Inflammatory macrophage (primary cell): ENCODE measurements around the gene LILRB1.
"Not testable (repeated sequence)": the region's sequence is repeated elsewhere in the genome, so short reads cannot be mapped to it uniquely, and the experiment has no call there.

Experiments used
- DNase-seq, 2 donors: peaks; one replicate each; pipeline ENCODE4 v3.0.0-alpha.2; 2020 to 2022
- total RNA-seq, 18 experiments: gene quantifications; one replicate each; lab custom pipeline; 2026; ENCODE audit warnings: mixed read lengths in 6 of 18, inconsistent platforms in 2 of 18; lab: John Stamatoyannopoulos, UW

The LILRB1 gene
- 16.1 to 134 (median 40.8) reads per million in 18 experiments for total RNA-seq

DNA sequence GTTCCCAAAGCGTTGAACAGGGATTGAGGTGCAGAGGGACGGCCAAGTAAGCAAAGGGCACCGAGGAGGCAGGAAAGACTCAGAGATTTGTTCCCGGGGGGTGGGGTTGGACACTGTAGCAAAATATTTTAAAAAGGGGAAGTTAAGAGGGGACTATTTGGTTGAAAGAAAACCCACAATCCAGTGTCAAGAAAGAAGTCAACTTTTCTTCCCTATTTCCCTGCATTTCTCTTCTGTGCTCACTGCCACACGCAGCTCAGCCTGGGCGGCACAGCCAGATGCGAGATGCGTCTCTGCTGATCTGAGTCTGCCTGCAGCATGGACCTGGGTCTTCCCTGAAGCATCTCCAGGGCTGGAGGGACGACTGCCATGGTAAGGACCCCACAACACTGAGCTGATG lies at the start of gene LILRB1:
Gene LILRB1, plus strand, starts transcription at position 223 of the 400 bp plus-strand sequence. CDS start 590 bp downstream, outside the sequence.
- peak; percentile 67 to 69 for DNase-seq

DNA sequence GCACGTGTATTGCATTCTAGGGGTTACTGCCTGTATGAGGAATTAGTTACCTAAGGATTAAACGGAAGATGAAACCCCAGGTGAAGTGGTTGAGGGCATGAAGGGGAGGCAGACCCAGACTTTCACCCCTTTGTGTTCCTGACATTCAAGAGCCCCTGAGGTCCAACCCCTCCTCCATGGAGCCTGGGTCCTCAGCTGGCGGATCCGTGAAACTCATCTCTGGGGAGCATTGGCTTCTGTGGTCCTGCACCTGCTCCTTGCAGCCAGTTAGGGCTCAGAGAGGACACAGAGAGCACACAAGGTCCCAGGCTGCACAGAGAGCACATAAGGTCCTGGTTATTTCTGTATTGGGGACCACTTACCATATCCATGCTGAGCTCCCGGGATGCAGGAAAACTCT lies 43.9 kb upstream of the LILRB1 start:
- DNase-seq, result no peak

DNA sequence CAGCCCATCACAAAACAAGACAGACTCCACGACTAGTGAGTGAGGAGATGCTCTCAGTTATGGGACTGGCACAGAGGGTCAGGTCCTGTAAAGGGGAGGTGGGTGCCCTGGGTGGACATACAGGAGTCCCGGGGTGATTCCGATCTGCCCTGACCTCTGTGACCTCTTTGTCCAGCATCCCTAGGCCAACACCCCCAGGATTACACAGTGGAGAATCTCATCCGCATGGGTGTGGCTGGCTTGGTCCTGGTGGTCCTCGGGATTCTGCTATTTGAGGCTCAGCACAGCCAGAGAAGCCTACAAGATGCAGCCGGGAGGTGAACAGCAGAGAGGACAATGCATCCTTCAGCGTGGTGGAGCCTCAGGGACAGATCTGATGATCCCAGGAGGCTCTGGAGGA lies 43.3 kb upstream of the LILRB1 start:
- DNase-seq, result no peak

DNA sequence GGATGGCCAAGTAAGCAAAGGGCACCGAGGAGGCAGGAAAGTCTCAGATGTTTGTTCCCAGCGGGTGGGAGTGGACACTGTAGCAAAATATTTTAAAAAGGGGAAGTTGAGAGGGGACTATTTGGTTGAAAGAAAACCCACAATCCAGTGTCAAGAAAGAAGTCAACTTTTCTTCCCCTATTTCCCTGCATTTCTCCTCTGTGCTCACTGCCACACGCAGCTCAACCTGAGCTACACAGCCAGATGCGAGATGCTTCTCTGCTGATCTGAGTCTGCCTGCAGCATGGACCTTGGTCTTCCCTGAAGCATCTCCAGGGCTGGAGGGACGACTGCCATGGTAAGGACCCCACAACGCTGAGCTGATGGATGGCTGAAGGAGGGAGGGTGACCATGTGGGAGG lies 36.8 kb upstream of the LILRB1 start, which contains the start of gene LILRA1:
Gene LILRA1, plus strand, starts transcription at position 188 of the 400 bp plus-strand sequence. CDS start 613 bp downstream, outside the sequence.
- peak; percentile 68 to 81 for DNase-seq

DNA sequence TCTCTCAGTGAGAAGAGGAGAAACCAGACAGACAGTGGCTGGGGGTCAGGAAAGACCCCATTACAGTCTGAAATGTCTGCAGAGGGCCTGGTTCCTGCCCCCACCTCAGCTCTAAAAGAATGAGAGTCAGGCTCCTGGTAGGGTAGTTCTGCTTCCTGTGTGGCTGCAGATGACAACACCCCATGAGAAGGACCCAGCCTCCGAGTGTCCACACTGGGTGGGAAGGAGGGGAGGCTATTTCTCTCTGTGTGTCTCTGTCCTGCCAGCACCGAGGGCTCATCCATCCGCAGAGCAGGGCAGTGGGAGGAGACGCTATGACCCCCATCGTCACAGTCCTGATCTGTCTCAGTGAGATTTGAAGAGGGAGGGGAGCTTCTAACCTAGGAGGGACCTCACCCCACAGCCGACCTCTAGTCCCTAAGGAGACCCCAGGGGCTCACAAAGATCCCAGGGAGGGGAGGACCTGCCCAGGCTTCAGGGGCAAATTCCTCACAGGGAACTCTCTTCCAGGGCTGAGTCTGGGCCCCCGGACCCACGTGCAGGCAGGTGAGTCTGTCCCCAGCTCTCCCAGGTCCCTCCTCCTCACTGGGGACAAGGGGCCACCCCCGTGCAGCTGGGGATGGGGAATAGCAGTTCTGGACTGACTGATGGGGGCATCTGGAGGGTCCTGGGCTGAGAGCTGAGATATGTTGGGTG lies 36.2 kb upstream of the LILRB1 start:
- DNase-seq, result peak; percentile 47 to 60

DNA sequence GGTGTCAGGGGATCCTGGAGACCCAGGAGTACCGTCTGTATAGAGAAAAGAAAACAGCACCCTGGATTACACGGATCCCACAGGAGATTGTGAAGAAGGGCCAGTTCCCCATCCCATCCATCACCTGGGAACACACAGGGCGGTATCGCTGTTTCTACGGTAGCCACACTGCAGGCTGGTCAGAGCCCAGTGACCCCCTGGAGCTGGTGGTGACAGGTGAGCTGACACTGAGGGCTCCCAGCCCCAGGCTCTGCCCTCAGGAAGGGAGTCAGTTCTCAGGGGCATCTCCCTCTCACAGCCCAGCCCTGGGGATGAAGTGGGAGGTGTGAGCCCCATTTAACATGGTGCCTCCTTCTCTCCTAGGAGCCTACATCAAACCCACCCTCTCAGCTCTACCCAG lies 35.5 kb upstream of the LILRB1 start:
- DNase-seq, result no peak

DNA sequence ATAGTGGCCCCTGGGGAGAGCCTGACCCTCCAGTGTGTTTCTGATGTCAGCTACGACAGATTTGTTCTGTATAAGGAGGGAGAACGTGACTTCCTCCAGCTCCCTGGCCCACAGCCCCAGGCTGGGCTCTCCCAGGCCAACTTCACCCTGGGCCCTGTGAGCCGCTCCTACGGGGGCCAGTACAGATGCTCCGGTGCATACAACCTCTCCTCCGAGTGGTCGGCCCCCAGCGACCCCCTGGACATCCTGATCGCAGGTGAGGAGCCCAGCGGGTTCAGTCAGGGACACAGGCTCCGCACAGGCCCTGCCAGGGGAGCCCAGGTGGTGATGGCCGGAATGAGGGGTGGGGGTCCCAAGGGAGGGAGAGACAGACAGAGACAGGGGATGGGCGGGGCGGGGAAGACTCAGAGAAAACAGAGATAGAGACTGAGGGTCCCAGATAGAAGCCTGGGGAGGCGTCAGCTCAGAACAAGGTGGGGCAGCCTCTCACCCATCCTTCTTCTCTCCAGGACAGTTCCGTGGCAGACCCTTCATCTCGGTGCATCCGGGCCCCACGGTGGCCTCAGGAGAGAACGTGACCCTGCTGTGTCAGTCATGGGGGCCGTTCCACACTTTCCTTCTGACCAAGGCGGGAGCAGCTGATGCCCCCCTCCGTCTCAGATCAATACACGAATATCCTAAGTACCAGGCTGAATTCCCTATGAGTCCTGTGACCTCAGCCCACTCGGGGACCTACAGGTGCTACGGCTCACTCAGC lies 34.4 kb upstream of the LILRB1 start:
- not testable (repeated sequence) for DNase-seq

DNA sequence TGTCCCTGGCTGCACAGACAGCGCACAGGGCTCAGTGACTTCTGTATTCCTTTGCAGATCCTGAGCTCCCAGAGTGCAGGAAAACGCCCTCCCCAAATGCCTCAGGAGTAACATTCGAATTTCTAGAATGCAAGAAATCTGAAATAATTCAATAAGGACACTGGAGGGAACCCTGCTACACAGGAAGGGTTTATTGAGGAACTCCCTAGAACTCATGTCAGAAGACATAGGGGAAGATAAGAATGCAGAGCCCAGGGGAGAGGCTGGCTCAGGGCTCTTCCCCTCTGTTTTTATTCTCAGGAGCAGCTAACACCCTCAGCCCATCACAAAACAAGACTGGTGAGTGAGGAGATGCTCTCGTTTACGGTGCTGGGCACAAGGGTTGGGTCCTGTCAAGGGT lies 30.1 kb upstream of the LILRB1 start:
- peak; percentile 52 to 66 for DNase-seq

DNA sequence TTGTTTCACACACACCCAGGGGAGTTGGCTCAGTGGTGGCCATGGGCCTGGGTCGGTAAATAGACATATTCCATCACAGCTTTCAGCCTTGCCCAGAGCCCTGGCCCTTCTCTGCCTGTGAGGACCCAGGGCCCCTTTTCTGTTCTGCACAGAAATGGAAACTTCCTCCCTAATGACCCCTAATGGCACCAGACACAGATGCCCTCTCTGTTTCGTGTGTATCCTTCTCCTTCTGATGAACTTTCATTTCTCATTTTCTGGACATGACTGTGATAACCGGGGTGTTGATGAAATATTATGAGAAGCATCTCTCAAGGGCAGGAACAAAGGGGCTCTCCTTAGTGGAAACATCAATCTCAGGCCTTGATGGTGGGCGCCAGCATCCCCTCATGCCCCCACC lies 24.1 kb upstream of the LILRB1 start:
- peak; percentile 59 to 76 for DNase-seq

DNA sequence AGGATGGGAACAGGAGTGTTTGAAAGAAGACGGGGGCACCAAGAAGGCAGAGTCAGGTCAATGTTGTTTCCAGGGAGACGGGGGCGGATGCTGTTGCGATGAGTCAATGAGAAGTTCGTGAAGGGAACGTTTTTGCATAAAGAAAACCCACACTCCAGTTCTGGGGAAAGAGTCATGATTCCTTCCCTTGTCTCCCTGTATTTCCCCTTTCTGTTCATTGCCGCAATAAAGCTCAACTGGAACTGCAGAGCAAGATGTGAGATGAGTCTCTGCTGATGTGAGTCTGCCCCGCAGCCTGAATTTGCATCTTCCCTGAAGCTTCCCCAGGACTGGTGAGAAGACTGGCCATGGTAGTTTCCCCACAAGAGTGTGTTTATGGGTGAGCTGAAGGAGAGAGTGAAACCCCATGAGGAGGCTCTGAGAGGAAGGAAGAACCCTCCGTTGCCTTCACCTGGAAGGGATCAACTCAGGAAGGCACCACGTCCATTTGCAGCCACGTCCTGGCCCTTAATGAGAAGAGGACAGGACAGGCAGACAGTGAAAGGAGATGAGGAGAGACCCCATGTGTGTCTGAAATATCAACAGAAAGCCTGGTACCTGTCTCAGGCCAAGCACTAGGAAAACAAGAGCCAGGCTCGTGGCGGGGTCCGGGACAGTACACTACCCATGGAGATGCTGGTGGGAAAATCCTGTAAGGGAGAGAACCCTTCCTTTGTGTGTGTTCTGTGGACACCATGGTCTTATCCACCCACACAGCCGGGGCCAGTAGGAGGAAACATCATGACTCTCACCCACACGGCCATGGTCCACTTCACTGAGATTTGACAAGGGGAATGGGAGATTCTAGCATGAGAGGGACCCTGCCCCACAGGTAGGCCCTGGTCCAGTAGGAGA lies 23.1 kb upstream of the LILRB1 start:
- DNase-seq, result peak; percentile 87 to 89

DNA sequence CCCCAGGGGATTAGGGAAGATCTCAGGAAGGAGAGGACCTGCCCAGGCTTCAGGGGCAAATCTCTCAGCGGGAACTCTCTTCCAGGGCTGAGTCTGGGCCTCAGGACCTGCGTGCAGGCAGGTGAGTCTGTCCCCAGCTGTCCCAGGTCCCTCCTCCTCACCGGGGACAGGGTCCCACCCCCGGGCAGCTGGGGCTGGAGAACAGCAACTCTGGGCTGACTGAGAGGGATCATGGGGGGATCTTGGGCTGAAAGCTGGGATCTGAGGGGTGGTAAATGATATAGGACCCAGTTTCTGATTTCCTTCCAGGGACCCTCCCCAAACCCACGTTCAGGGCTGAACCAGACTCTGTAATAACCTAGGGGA lies 22.5 kb upstream of the LILRB1 start:
- no peak for DNase-seq

DNA sequence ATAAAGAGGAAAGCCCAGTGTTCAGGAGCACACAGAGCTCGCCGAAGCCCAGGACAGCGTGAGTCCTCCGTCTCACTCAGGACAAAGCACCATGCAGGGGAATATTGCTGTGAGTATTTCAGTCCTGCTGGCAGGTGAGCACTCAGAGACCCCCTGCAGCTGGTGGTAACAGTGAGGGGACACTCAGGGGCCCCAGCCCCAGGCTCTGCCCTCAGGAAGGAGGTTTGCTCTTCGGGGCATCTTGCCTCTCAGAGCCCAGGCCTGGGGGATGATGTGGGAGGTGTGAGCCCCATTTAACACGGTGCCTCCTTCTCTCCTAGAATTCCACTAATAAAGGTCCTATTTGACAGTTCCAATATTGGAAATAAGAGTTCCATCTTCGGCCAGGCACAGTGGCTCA lies 22.1 kb upstream of the LILRB1 start:
- no peak for DNase-seq

DNA sequence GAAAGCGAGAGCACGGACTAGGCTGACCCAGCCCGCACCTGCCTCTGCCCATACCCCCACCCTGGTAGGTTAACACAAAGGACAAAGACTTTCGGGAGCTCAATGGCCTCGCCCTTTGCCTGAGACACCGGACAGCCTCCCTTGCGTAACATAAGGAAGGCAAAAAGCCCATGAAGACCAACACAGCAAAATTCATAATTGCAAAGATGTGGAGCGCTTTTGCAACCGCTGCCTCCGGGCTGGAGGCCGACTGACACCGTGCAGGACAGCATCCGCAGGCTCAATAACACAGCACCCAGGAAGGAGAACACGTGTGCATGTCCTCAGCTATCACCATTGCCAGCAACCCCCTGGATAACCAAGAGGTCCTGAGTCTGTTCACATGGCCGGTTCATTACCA lies 21.5 kb upstream of the LILRB1 start:
- peak; percentile 72 to 75 for DNase-seq

DNA sequence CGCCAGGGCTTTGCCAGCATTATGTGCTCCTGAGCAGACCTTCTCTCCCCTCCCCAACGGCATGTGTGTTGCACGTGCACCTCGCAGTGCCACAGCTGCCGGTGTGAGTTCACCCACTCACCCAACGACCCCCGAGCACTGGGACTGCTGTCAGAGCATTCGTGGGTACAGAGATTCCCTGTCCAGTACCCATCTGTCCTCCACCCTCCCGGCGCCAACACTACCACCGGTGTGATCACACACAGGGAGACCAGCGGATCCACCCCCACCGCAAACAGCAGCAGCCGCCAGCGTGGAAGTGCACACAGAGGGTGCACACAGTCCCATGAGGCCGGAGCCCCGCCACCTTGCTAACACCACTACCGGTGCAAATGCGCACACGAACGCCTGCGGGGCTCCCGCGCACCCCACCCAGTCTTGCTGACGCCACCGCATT lies 20.9 kb upstream of the LILRB1 start:
- DNase-seq, result no peak

DNA sequence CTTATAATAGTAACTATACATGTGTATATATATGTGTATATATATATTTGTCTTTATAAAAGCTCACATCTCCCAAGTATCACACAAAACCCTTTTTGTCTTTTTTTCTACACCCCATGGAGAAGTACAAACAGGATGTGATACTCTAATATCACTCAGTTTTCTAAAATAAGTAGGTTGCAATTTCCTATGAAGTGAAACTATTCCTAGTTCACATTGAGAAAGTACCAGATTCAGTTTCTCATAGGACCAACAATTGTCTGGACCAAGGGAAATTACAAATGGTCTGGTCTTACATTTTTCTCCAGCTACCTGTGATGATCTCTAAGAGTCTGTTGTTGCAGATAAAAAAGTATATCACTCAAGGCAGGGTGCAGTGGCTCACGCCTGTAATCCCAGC lies 17.9 kb upstream of the LILRB1 start:
- DNase-seq, result peak; percentile 22 to 65

DNA sequence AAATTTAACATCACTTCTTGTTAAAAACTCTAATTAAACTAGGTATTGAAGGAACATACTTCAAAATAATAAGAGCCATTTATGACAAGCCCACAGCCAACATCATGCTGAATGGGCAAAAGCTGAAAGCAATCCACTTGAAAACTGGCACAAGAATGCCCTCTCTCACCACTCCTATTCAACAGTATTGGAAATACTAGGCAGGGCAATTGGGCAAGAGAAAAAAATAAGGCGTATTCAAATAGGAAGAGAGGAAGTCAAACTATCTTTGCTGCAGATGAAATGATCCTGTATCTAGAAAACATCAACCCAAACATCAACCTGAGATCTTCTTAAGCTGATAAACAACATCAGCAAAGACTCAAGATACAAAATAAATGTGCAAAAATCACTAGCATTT lies 15.6 kb upstream of the LILRB1 start:
- peak; percentile 21 to 62 for DNase-seq

DNA sequence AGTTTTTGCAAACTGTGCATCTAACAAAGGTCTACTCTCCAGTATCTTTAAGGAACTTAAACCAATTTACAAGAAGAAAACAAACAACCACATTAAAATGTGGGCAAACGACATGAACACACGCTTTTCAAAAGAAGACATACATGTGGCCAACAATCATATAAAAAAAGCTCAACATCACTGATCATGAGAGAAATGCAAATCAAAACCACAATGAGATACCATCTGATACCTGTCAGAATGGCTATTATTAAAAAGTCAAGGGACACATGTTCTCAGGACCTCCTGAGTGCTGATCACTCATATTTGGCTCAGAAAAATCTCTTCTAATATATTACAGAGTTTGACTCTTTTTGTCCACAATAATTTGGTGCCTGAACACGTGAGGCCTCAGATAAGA lies 14.2 kb upstream of the LILRB1 start:
- DNase-seq, result no peak

DNA sequence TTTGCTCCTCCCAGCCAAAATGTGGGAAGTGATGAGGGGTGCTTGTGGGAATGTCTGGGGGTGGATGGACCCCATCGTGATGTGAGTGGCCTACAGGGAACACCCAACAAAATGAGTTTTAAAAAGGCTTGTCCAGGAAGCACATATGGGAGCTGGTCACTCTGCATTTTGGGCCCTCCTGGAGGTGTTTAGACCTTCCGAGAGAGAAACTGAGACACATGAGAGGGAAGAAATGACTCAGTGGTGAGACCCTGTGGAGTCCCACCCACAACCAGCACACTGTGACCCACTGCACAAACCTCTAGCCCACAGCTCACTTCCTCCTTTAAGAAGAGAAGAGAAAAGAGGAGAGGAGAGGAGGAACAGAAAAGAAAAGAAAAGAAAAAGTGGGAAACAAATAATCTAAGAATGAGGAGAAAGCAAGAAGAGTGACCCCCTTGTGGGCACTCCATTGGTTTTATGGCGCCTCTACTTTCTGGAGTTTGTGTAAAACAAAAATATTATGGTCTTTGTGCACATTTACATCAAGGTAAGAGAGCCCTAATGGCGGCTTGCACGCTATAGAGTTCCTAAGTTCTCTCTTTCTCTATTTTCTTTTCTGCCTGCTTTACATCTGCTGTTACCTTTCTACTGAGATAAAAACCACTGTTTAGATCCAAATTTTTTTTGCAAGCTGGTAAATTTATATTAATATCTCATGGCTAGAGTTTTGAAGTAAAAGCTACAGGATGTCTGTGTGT lies 13.3 kb upstream of the LILRB1 start:
- DNase-seq, result peak in 1 of 2 donors; percentile 39

DNA sequence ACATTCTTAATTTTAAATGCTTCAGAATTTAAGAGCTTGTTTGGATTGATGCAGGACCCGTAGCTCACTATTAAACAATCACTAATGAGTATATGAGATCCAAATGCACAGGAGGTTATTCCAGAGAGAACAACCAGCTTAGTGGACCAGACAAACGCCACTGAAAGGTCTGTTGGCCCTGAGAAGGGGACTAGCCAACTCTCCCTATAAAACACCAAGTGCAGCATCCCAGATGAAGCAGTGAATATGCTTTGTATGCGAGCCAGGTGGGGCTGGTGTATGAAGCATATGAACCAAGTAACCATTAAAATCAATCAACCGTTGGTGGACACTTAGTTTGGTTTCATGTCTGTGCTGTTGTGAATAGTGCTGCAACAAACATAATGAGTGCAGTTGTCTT lies 9.8 kb upstream of the LILRB1 start:
- DNase-seq, result no peak

DNA sequence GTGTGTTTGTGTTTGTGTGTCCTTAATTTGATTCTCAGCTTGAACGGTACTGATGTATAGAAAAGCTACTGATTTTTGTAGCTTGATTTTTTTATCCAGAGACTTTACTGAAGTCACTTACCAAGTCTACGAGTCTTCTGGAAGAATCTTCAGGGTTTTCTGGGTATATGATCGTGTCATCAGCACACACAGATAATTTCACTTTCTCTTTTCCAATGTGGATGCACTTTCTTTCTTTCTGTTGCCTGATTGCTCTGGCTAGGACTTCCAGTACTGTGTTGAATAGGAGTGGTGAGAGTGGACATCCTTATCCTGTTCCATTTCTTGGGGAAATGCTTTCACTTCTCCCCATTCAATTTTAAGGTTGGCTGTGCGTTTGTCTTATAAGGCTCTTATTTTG lies 7.9 kb upstream of the LILRB1 start:
- DNase-seq, result no peak

DNA sequence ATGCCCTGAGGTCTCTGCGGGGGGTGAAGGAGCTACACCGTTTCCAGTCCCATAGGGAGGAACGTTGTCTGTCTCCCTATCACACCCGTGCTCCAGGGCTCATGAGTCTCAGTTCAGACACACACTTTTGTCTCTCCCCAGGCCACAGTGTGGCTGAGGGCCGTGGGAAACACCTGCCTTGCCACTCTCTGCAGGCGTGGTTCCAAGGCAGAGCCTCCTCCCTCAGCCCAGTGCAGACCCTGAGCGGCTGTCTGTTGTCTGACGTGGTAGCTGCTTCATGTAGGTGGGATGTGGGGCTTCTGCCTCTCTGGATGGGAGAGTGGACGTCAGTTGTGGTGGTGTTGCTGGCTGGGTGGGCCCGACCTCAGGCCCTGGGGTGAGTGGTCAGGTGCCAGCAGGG lies 6.0 kb upstream of the LILRB1 start:
- DNase-seq, result not testable (repeated sequence)
